GM19238 (cell line): ENCODE data around the gene FNDC11.
"Not testable (repeated sequence)": the region's sequence is repeated elsewhere in the genome, so short reads cannot be mapped to it uniquely, and the experiment has no call there.

Experiments used
- DNase-seq: peaks from one replicate; pipeline ENCODE4 v3.0.0; 2011; ENCODE audit warnings: low spot score; ENCODE audit not compliant: insufficient read length

FNDC11 gene

DNA sequence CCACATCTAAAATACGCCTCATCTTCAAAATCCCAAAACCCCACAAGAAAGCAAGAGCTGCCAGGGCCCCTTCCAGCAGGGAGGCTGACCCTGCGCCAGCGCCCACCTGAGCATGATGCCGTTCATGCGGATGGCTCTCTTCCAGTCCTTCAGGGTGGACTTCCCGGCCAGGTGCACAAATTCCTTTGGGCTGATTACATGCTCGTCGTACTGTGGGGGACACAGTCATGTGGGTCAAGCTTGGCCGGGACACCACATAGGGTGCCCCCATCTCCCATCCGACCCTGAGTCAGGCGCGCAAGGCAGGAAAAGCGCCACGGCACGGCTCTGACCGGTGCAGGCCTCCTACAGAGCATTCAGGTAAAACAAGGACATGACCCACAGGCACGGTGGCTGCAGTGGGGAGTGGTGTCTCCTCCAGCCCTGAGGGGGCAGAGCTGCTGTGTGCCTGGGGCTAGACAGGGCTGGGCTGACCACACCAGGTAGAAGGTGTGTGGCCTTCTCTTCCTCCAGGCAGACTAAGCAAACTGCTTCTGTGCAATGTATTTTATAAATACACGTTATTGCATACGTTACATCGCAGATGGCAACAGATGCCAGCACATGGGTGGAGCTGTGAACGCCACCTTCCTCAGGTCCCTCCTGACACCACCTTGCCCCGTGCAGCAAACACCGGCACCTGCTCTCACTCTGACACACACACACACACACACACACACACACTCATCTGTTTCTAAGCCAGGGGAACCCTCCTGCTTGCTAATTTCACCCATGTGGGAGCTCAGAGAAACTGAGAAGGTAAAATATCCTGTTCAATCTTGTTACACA, 43.9 kb downstream of the FNDC11 start:
- DNase-seq = no peak

DNA sequence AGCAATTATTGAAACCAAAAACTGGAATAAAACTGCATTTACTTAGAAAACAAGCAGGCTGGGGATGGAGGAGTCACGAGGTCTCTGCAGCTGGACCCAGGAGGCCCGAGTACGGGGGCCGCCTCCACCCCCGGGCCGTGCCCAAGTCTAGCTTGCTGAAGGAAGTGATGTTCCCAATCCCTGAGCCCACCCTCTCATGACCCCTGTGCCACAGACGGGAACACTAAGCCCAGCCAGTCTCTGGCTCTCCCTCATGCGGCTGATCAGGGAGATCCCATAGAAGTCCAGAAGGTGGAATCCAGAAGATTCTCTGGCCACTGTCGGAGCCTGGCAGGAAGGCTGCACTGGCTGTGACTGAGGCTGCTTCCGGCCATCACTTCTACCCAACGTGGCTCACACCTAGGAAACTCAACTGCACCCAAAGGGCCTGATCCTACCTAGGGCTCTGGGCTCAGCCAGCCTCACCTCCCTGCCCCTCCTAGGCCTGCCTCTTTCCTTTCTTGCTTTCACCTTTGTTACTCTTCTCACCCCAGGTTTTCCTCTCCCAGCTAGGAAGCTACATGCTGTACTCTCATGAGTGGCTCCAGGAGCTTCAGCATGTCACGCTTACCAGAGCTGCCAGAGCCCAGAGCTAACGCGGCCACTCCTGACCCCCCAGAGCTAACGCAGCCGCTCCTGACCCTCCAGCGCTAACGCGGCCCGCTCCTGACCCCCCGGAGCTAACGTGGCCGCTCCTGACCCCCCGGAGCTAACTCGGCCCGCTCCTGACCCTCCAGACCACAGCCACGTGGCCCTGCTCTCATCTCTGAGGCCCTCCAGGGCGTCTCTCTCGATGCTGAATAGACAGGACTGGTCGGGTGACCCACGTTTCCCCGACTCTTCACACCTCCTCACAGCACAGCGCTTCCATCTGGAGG, 44.8 kb downstream of the FNDC11 start:
- no peak for DNase-seq

DNA sequence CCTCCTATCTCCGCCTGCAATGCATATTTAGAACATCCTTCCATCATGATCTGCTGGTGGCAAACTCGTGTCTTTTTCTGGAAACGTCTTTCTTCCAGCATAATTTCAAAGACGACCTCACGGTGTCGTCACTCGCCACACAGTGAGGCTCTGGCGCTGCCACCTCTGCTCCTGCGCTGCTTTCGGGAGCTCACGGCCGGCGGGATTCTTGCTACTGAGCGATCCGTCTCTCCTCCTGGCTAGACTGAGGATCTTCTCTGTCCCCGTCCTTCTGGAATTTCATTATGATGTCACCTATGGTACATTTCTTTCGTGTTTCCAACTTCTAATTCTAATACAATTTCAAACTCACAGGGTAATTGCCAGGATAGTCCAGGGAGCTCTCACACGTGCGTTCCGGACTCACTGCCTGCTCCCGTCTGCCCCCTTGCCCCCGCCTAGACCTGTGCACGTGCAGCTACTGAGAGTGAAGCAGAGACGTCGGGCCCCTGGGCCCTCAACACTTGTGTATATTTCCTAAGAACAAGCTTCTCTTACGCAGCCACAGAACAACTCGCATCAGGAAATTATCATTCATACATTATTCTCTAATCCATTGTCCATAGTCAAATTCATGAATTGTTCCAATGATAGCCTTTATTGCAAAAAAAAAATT, 45.6 kb downstream of the FNDC11 start:
- DNase-seq = no peak

DNA sequence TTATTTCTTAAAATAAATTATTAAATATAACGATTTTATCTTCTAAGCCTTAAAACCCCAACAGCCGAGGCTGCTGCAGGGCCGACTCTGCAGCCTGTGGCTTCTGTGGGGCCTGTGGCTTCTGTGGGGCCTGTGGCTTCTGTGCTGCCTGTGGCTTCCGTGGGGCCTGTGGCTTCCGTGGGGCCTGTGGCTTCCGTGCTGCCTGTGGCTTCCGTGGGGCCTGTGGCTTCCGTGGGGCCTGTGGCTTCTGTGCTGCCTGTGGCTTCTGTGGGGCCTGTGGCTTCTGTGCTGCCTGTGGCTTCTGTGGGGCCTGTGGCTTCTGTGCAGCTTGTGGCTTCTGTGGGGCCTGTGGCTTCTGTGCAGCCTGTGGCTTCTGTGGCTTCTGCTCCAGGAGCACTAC, 47.7 kb downstream of the FNDC11 start:
- DNase-seq = not testable (repeated sequence)

DNA sequence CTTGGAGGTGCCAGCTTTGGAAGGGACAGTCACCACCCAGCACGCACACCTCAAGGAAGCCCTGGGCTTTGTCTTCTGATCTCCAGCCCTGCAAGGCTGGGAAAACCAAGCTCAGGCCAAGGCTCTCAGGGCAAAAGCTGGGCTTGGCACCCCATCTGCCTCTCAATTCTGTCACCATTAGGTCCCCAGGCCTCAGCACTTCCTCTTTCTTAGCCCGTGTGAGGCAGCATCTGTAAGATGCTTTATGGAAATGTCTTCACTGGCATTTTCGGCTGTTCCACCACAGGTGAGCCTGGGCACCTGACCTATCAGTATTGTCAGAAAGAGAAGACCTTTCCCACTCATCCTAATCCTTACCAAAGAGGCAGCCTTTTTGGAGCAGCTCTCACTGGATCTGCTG, 48.4 kb downstream of the FNDC11 start:
- DNase-seq = no peak
